LNCaP clone FGC (cell line): Measurements from ENCODE around the gene PNPLA1.

ENCODE experiments used
- DNase-seq: peaks from one replicate; pipeline ENCODE4 v3.0.0-alpha.2; 2011; ENCODE audit warnings: low read depth
- H3K4me3 ChIP-seq: 2 replicates; pipeline ENCODE4 v1.5.1; 2011; ENCODE audit warnings: mild to moderate bottlenecking, low read depth, low read length, control low read depth
- TF ChIP-seq, protein P1 (sequence below): IDR thresholded peaks from 2 replicates; pipeline ENCODE4 v1.5.1; 2012; ENCODE audit warnings: mild to moderate bottlenecking; ENCODE audit not compliant: control insufficient read depth, insufficient read depth; ENCODE audit errors: extremely low read depth

Gene PNPLA1

DNA sequence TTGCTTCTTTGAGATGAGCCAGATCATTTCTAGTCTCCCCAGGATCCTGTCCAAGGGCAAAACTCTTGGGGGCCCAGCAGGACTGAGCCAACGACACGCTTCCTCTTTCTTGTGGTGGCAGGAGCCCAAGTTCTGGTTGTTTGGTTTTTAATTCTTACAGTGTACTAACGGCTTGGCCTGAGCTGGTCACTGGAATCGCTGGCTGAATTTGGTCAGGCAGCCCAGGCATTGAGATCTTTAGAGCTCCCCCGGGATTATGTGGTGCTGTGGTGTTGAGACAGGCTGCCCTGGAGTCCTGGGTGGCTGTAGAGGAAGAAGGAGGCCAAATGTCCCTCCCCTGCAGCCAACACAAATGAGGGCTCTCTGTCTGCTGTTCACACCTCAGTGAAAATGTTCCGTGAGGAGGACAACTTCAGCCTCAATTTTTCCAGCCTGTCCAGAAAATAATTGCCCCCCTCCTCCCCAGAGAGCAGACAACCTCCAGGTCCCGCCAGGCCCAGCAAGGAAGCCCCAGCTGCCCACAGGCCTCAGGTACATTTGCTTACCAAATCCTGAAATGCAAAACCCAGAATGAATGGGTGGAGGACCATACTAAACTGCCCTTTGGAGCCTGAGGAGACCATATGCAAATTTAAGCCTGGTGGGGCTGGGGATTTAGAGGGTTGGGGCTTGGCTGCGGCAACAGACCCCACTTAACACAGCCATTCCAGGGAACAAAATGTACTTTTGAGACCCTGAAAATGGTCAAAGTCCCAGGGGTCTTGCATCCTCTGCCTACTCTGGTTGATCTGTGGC is 43.2 kb downstream of the PNPLA1 start:
- no peak overlapping the region for H3K4me3 ChIP-seq
- no peak for DNase-seq
- TF ChIP-seq, protein P1, sequence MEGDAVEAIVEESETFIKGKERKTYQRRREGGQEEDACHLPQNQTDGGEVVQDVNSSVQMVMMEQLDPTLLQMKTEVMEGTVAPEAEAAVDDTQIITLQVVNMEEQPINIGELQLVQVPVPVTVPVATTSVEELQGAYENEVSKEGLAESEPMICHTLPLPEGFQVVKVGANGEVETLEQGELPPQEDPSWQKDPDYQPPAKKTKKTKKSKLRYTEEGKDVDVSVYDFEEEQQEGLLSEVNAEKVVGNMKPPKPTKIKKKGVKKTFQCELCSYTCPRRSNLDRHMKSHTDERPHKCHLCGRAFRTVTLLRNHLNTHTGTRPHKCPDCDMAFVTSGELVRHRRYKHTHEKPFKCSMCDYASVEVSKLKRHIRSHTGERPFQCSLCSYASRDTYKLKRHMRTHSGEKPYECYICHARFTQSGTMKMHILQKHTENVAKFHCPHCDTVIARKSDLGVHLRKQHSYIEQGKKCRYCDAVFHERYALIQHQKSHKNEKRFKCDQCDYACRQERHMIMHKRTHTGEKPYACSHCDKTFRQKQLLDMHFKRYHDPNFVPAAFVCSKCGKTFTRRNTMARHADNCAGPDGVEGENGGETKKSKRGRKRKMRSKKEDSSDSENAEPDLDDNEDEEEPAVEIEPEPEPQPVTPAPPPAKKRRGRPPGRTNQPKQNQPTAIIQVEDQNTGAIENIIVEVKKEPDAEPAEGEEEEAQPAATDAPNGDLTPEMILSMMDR = no peak

DNA sequence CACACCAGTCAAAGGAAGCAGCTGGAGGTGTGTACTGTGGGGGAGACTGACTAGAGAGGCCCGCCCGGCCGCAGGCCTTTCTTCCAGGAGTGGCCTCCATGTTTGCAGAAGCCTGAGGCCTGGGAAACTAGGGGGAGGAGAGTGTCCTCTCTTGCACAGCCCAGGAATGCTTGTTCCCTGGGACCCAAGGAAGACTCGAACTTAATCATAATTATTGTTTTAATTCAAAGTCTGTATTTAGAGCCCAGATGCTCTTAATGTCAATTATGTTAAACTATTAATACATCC is 43.7 kb downstream of the PNPLA1 start:
- no peak for DNase-seq
- TF ChIP-seq, protein P1 = no peak
- H3K4me3 ChIP-seq = no peak overlapping the region

DNA sequence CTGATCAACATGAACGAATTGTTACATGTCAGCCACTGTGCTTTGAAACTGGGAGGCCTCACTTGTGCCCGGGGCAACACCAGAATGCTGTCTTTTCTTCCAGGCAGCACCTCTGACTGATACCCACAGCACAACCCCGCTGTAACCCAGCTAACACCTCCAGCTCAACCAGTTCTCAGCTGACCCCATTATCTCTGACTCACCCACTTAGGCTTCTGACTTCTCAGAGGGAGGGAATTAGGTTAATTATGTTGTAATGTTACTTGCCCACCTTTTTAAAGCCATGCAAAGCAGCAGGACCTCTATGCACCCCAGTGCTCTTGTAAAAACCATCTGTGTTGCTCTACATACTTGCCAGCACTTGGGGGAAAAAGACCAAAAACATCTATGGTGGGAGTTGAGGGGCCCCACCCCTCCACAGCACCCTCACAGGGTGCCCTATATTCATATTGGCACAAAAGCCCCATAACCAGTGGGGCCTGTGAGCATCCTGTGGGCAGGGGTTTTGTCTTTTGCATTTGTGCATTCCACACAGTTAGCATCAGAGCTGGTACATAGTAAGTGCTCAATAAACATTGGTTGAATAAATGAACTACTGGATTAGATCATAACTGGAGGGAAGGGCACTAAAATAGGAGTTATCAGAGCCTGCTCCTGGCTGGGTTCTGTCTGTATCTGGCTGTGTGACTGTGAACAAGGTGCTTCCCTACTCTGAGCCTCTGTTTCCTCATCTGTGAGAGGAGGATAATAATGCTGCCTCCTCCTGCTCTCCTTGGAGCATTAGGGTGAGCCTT is 44.6 kb downstream of the PNPLA1 start:
- DNase-seq = no peak
- TF ChIP-seq, protein P1 = no peak

DNA sequence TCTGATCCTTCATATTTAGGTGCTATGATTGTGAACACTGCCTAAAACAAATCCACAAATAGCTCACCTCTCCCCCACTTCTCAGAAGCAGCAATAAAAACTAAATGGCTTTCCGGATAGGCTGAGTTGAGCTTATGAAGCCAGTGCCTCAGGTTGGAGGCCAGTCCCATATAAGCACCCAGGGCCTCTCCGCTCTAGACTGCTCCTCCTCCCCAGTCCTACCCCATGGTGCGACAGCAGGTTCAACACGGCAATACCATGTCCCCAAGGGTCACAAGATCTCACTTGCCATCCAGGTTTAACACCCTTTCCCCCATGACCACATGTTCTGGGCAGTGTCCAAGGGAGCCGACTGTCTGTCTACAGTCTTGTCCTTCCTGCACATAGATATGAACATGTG is 46.1 kb downstream of the PNPLA1 start:
- no peak overlapping the region for H3K4me3 ChIP-seq
- TF ChIP-seq, protein P1 = no peak
- no peak for DNase-seq

More for the DNA sequence above, 44.6 kb downstream of the PNPLA1 start:
- no peak overlapping the region for H3K4me3 ChIP-seq

DNA sequence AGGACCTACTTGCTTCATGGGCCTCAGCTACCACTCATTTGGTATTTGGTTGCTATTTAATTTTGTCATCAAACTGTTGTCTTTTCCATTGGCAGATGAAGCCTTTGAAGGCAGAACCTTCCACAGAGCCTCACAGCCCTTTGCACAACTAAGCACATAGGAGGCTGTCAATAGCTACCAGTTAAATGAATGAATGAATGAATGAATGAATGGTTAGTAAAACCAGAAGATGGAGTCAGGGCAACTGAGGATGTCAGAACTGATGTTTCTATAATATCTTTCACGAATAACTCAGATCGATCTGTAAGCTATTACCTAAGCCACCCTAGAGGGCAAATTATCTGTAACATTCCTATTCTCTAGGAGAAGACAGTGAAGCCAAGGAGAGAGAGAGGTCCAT is 47.8 kb downstream of the PNPLA1 start:
- no peak overlapping the region for H3K4me3 ChIP-seq
- TF ChIP-seq, protein P1 = no peak
- no peak for DNase-seq

DNA sequence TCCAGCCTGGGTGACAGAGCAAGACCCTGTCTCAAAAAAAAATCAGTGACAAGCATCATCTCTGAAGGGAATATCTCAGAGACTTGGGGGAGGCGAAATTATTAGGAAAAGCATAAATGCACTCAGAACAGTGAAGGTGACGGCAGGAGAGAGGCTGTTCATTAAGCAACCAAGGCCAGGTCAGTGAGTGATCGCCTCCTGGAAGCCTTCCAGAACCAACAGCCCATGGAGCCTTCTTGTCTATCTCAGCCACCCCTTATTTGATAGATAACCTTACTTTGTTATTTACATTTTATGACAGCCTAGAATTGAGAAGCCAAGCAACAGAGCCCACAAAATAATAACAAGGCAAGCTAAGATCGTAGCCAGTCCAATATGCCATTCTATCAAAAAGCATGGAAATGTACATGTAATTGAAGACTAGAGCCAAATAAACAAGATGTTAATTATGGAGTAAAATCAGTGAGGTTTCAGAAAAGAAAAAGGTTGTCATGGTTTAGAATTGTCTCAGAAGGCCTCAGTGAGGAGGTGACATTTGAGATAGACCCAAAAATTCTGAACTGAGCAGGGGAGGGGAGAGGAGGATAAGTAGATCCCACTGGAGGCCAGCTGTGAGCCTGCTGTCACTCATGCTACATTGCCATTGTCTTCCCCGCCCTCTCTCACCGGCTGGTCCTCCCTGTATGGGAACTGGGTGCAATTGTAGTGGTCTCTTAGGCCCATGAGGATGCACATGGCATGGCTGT is 49.0 kb downstream of the PNPLA1 start:
- TF ChIP-seq, protein P1 = no peak
- no peak overlapping the region for H3K4me3 ChIP-seq
- DNase-seq = no peak
